MM.1S (cell line): Measurements from ENCODE around the gene BLCAP.

Experiments used
- DNase-seq: peaks from one replicate; pipeline ENCODE4 v3.0.0-alpha.2; 2015
- H2AFZ ChIP-seq: fragments of 300-600 bp; sonication (generic); 2 replicates; pipeline ENCODE4 v1.6.0; 2016; ENCODE audit warnings: antibody characterized with exemption, low read length
- H3F3A ChIP-seq: fragments of 300-600 bp; sonication (generic); 2 replicates; pipeline ENCODE4 v1.6.1; 2016; ENCODE audit warnings: mild to moderate bottlenecking, antibody characterized with exemption, low read length, moderate library complexity, mixed read lengths; ENCODE audit not compliant: insufficient read depth
- H3K27ac ChIP-seq: fragments of 300-600 bp; sonication (generic); 2 replicates; pipeline ENCODE4 v1.5.1; 2016; ENCODE audit warnings: mild to moderate bottlenecking, low read length
- H3K27me3 ChIP-seq: fragments of 300-600 bp; sonication (generic); replicated peaks from 2 replicates; pipeline ENCODE4 v1.6.0; 2016; ENCODE audit warnings: low read length; ENCODE audit not compliant: insufficient read depth
- H3K36me3 ChIP-seq: fragments of 300-600 bp; sonication (generic); replicated peaks from 2 replicates; pipeline ENCODE4 v1.6.1; 2016; ENCODE audit warnings: mild to moderate bottlenecking, low read length, mixed read lengths; ENCODE audit not compliant: insufficient read depth
- H3K4me1 ChIP-seq: fragments of 300-600 bp; sonication (generic); 2 replicates; pipeline ENCODE4 v1.6.1; 2016; ENCODE audit warnings: low read length, mixed read lengths
- H3K4me2 ChIP-seq: fragments of 300-600 bp; sonication (generic); 2 replicates; pipeline ENCODE4 v1.6.0; 2016; ENCODE audit warnings: low read depth, low read length
- H3K4me3 ChIP-seq: fragments of 300-600 bp; sonication (generic); 2 replicates; pipeline ENCODE4 v1.5.1; 2016; ENCODE audit warnings: low read length, mixed read lengths
- H3K79me2 ChIP-seq: fragments of 300-600 bp; sonication (generic); 2 replicates; pipeline ENCODE4 v1.6.1; 2016; ENCODE audit warnings: mixed run types, low read length, mixed read lengths
- H3K9ac ChIP-seq: fragments of 300-600 bp; sonication (generic); 2 replicates; pipeline ENCODE4 v1.6.1; 2016; ENCODE audit warnings: low read length, mixed read lengths
- H3K9me2 ChIP-seq: fragments of 300-600 bp; sonication (generic); replicated peaks from 2 replicates; pipeline ENCODE4 v1.6.1; 2016; ENCODE audit warnings: mild to moderate bottlenecking, low read length, mixed read lengths; ENCODE audit not compliant: insufficient read depth
- H3K9me3 ChIP-seq: fragments of 300-600 bp; sonication (generic); replicated peaks from 2 replicates; pipeline ENCODE4 v1.6.1; 2016; ENCODE audit warnings: mild to moderate bottlenecking, low read length, mixed read lengths; ENCODE audit not compliant: insufficient read depth
- H4K20me1 ChIP-seq: fragments of 300-600 bp; sonication (generic); 2 replicates; pipeline ENCODE4 v1.6.1; 2016; ENCODE audit warnings: mild to moderate bottlenecking, low read length, moderate library complexity, mixed read lengths; ENCODE audit not compliant: insufficient read depth
- EZH2 ChIP-seq: fragments of 300-600 bp; sonication (generic); optimal IDR thresholded peaks from 2 replicates; pipeline ENCODE3; 2017; ENCODE audit warnings: low read depth, mild to moderate bottlenecking, antibody characterized with exemption, low read length, mixed read lengths
- EZH2phosphoT487 ChIP-seq: fragments of 300-600 bp; sonication (generic); IDR thresholded peaks from 2 replicates; pipeline ENCODE4 v1.6.1; 2018; ENCODE audit warnings: antibody characterized with exemption, low read length
- TF ChIP-seq, protein P1 (sequence below): fragments of 300-600 bp; sonication (generic); IDR thresholded peaks from 2 replicates; pipeline ENCODE4 v1.5.1; 2016; ENCODE audit warnings: antibody characterized with exemption, low read length, mixed read lengths

BLCAP gene

DNA sequence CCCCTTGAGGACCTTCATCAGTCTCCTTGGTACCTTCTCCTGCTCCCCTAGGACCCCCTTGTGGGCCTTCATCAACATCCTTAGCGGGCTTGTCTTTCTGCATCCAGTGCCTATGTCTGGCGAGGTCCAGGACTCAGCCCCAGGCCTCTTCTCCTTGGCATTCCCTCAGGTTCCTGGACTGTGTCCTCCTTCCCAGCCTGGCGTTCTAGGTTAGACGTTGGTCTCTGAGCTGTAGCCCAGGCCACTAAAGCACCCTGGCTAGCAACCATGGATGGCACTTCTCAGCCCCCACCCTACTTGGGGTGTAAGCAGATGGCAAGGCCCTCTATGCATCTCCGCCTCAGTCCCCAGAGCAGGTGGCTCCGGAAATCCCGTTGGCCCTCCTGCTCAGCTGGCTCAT, 58.1 kb downstream of the BLCAP start:
- Histone ChIP-seq H3F3A (no peaks in the 10 kb centered on the region), H3K27ac (no peak overlapping the region), H2AFZ (no peak overlapping the region), H3K9ac (no peak overlapping the region), H3K4me1 (no peaks in the 10 kb centered on the region), H3K4me3 (no peak overlapping the region), H3K9me3 (no peaks in the 10 kb centered on the region), H3K36me3 (no peaks in the 10 kb centered on the region), H3K27me3 (no peaks in the 10 kb centered on the region), H4K20me1 (no peaks in the 10 kb centered on the region), H3K4me2 (no peak overlapping the region), H3K79me2 (no peaks in the 10 kb centered on the region), H3K9me2 (no peaks in the 10 kb centered on the region)
- no peak for TF ChIP-seq EZH2
- no peak for TF ChIP-seq EZH2phosphoT487
- TF ChIP-seq, protein P1, sequence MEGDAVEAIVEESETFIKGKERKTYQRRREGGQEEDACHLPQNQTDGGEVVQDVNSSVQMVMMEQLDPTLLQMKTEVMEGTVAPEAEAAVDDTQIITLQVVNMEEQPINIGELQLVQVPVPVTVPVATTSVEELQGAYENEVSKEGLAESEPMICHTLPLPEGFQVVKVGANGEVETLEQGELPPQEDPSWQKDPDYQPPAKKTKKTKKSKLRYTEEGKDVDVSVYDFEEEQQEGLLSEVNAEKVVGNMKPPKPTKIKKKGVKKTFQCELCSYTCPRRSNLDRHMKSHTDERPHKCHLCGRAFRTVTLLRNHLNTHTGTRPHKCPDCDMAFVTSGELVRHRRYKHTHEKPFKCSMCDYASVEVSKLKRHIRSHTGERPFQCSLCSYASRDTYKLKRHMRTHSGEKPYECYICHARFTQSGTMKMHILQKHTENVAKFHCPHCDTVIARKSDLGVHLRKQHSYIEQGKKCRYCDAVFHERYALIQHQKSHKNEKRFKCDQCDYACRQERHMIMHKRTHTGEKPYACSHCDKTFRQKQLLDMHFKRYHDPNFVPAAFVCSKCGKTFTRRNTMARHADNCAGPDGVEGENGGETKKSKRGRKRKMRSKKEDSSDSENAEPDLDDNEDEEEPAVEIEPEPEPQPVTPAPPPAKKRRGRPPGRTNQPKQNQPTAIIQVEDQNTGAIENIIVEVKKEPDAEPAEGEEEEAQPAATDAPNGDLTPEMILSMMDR = no peak
- no peak for DNase-seq

DNA sequence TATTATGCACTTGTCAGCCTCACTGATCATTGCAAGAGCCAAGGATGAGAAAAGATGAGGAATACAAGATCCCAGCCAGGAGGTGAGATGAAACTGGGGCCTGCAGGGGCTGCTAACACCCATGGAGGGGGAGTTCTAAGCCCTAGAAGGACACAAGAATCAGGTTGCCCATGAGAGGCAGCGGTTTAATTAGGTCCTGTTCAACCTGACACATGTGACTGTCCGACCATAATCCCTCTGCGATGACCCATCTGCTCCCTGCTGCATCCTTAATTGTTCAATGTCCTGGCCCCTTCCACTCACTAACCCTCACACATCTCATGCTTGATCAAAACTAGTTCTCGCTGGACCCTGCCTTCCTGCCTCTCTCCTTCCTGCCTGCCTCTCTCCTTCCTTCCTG, 58.8 kb downstream of the BLCAP start:
- no peak overlapping the region for H2AFZ ChIP-seq
- H3K27me3 ChIP-seq = no peaks in the 10 kb centered on the region
- H3K4me2 ChIP-seq = no peak overlapping the region

More for the DNA sequence above, 58.8 kb downstream of the BLCAP start:
- no peak overlapping the region for H3K9ac ChIP-seq
- no peak overlapping the region for H3K4me3 ChIP-seq
- no peaks in the 10 kb centered on the region for H3F3A ChIP-seq
- no peaks in the 10 kb centered on the region for H4K20me1 ChIP-seq
- TF ChIP-seq, protein P1 = no peak
- TF ChIP-seq EZH2phosphoT487 = no peak
- TF ChIP-seq EZH2 = no peak
- no peak overlapping the region for H3K27ac ChIP-seq
- no peaks in the 10 kb centered on the region for H3K36me3 ChIP-seq
- no peaks in the 10 kb centered on the region for H3K9me2 ChIP-seq
- DNase-seq = no peak
- no peaks in the 10 kb centered on the region for H3K9me3 ChIP-seq
- no peaks in the 10 kb centered on the region for H3K79me2 ChIP-seq
- no peaks in the 10 kb centered on the region for H3K4me1 ChIP-seq
